HEK293 (cell line): Measurements from ENCODE around the gene ORC2.

ENCODE experiments used
- CTCF ChIA-PET: fragments of 350-600 bp; formaldehyde crosslinking; extraction: SDS; loops from one replicate; lab custom pipeline; 2021; ENCODE audit warnings: antibody characterized with exemption; lab: Yijun Ruan, JAX
- POLR2A ChIA-PET: fragments of 300-600 bp; formaldehyde crosslinking; extraction: SDS; loops from one replicate; lab custom pipeline; 2020; ENCODE audit warnings: antibody characterized with exemption, inconsistent platforms; lab: Yijun Ruan, JAX
- H3K27ac ChIP-seq: fragments of 200-500 bp; sonication (Bioruptor generic); 2 replicates; pipeline ENCODE4 v1.5.1; 2014; ENCODE audit warnings: low read depth, low read length, control low read depth, inconsistent platforms; ENCODE audit errors: extremely low read depth
- H3K36me3 ChIP-seq, 2 experiments: fragments of 200-500 bp in 1 of 2; sonication (Bioruptor generic) in 1 of 2; 1 replicate in 1 of 2; 2 replicates in 1 of 2; pipeline ENCODE4 v1.5.1; 2014 to 2017; ENCODE audit warnings: inconsistent platforms in 2 of 2, low read length in 2 of 2; ENCODE audit not compliant: control insufficient read depth in 2 of 2, insufficient read depth in 1 of 2
- H3K4me1 ChIP-seq: fragments of 200-500 bp; sonication (Bioruptor generic); 2 replicates; pipeline ENCODE4 v1.5.1; 2014; ENCODE audit warnings: mild to moderate bottlenecking, low read length, inconsistent platforms; ENCODE audit not compliant: control insufficient read depth, insufficient read depth
- H3K4me3 ChIP-seq: 2 replicates; pipeline ENCODE4 v1.5.1; 2011; ENCODE audit warnings: low read depth, mild to moderate bottlenecking, control low read depth, low read length, moderate library complexity
- H3K9me3 ChIP-seq: fragments of 200-500 bp; sonication (Bioruptor generic); 2 replicates; pipeline ENCODE4 v1.5.1; 2014; ENCODE audit warnings: low read depth, low read length, inconsistent platforms; ENCODE audit not compliant: control insufficient read depth, insufficient read depth
- GLIS2 ChIP-seq: fragments of 450-650 bp; formaldehyde crosslinking; IDR thresholded peaks from 2 replicates; pipeline ENCODE4 v1.5.1; 2016; ENCODE audit warnings: missing biosample characterization, missing genetic modification characterization
- HOXA7 ChIP-seq: sonication (generic); formaldehyde crosslinking; IDR thresholded peaks from 2 replicates; pipeline ENCODE4 v1.8.1; 2022; ENCODE audit warnings: missing genetic modification reagents, borderline replicate concordance
- HOXC10 ChIP-seq: sonication (generic); formaldehyde crosslinking; IDR thresholded peaks from 2 replicates; pipeline ENCODE4 v1.8.1; 2023; ENCODE audit warnings: mild to moderate bottlenecking, missing genetic modification reagents
- IKZF3 ChIP-seq: fragments of 450-650 bp; IDR thresholded peaks from 2 replicates; pipeline ENCODE4 v1.5.0; 2018; ENCODE audit warnings: missing biosample characterization, mild to moderate bottlenecking, missing genetic modification characterization, moderate library complexity
- KLF1 ChIP-seq: fragments of 450-650 bp; formaldehyde crosslinking; IDR thresholded peaks from 2 replicates; pipeline ENCODE4 v1.5.1; 2016; ENCODE audit warnings: missing biosample characterization, missing genetic modification characterization
- SALL2 ChIP-seq: fragments of 450-650 bp; formaldehyde crosslinking; IDR thresholded peaks from 2 replicates; pipeline ENCODE4 v1.5.0; 2017; ENCODE audit warnings: missing biosample characterization, mild to moderate bottlenecking, missing genetic modification characterization, borderline replicate concordance
- SP2 ChIP-seq: fragments of 450-650 bp; formaldehyde crosslinking; IDR thresholded peaks from 2 replicates; pipeline ENCODE4 v1.5.1; 2016; ENCODE audit warnings: missing biosample characterization, missing genetic modification characterization
- SP3 ChIP-seq: fragments of 450-650 bp; formaldehyde crosslinking; IDR thresholded peaks from 2 replicates; pipeline ENCODE4 v1.5.1; 2016; ENCODE audit warnings: missing biosample characterization, missing genetic modification characterization
- TCF7L2 ChIP-seq: IDR thresholded peaks from 2 replicates; pipeline ENCODE4 v1.6.1; 2011; ENCODE audit warnings: low read depth, mild to moderate bottlenecking, inconsistent platforms, low read length, moderate library complexity, borderline replicate concordance
- WT1 ChIP-seq: fragments of 450-650 bp; formaldehyde crosslinking; IDR thresholded peaks from 2 replicates; pipeline ENCODE4 v1.5.1; 2016; ENCODE audit warnings: missing biosample characterization, missing genetic modification characterization
- YY2 ChIP-seq: fragments of 450-650 bp; formaldehyde crosslinking; IDR thresholded peaks from 2 replicates; pipeline ENCODE4 v1.5.1; 2016; ENCODE audit warnings: missing biosample characterization, missing genetic modification characterization
- ZBTB21 ChIP-seq: fragments of 450-650 bp; formaldehyde crosslinking; IDR thresholded peaks from 2 replicates; pipeline ENCODE4 v1.5.1; 2017; ENCODE audit warnings: missing biosample characterization, missing genetic modification characterization
- ZBTB48 ChIP-seq: fragments of 450-650 bp; formaldehyde crosslinking; IDR thresholded peaks from 2 replicates; pipeline ENCODE4 v1.5.1; 2016; ENCODE audit warnings: missing biosample characterization, missing genetic modification characterization
- ZFHX2 ChIP-seq: fragments of 450-650 bp; formaldehyde crosslinking; conservative IDR thresholded peaks from 2 replicates; pipeline ENCODE4 v1.5.1; 2016; ENCODE audit warnings: missing biosample characterization, missing genetic modification characterization
- ZFP37 ChIP-seq: fragments of 450-650 bp; formaldehyde crosslinking; IDR thresholded peaks from 2 replicates; pipeline ENCODE4 v1.5.1; 2016; ENCODE audit warnings: missing biosample characterization, missing genetic modification characterization
- ZNF140 ChIP-seq: fragments of 450-650 bp; formaldehyde crosslinking; IDR thresholded peaks from 2 replicates; pipeline ENCODE4 v1.5.1; 2016; ENCODE audit warnings: missing biosample characterization, missing genetic modification characterization
- ZNF302 ChIP-seq: fragments of 450-650 bp; formaldehyde crosslinking; IDR thresholded peaks from 2 replicates; pipeline ENCODE4 v1.5.1; 2016; ENCODE audit warnings: missing biosample characterization, missing genetic modification characterization, low read depth
- ZNF423 ChIP-seq: fragments of 450-650 bp; formaldehyde crosslinking; IDR thresholded peaks from 2 replicates; pipeline ENCODE4 v1.5.1; 2016; ENCODE audit warnings: missing biosample characterization, missing genetic modification characterization
- ZNF510 ChIP-seq: fragments of 450-650 bp; formaldehyde crosslinking; IDR thresholded peaks from 2 replicates; pipeline ENCODE4 v1.5.1; 2018; ENCODE audit warnings: mild to moderate bottlenecking, missing genetic modification characterization, missing biosample characterization; ENCODE audit not compliant: insufficient replicate concordance
- ZNF530 ChIP-seq: fragments of 450-650 bp; formaldehyde crosslinking; IDR thresholded peaks from 2 replicates; pipeline ENCODE4 v1.5.1; 2016; ENCODE audit warnings: low read depth, missing biosample characterization, missing genetic modification characterization
- ZNF549 ChIP-seq: fragments of 450-650 bp; IDR thresholded peaks from 2 replicates; pipeline ENCODE4 v1.5.1; 2018; ENCODE audit warnings: missing biosample characterization, missing genetic modification characterization, mild to moderate bottlenecking, inconsistent platforms, moderate library complexity
- ZNF623 ChIP-seq: fragments of 450-650 bp; formaldehyde crosslinking; IDR thresholded peaks from 2 replicates; pipeline ENCODE4 v1.5.1; 2016; ENCODE audit warnings: missing biosample characterization, missing genetic modification characterization
- ZNF701 ChIP-seq: fragments of 450-650 bp; formaldehyde crosslinking; IDR thresholded peaks from 2 replicates; pipeline ENCODE4 v1.5.1; 2016; ENCODE audit warnings: missing biosample characterization, missing genetic modification characterization
- ZNF791 ChIP-seq: fragments of 450-650 bp; formaldehyde crosslinking; IDR thresholded peaks from 2 replicates; pipeline ENCODE4 v1.5.1; 2016; ENCODE audit warnings: missing biosample characterization, missing genetic modification characterization
- TF ChIP-seq, protein P1 (sequence below): sonication (generic); formaldehyde crosslinking; IDR thresholded peaks from 2 replicates; pipeline ENCODE4 v1.8.1; 2022; ENCODE audit warnings: mild to moderate bottlenecking, moderate library complexity, missing genetic modification reagents
- TF ChIP-seq, protein P2 (sequence below): fragments of 450-650 bp; formaldehyde crosslinking; IDR thresholded peaks from 2 replicates; pipeline ENCODE4 v1.5.1; 2016; ENCODE audit warnings: missing biosample characterization, missing genetic modification characterization

Gene ORC2

DNA sequence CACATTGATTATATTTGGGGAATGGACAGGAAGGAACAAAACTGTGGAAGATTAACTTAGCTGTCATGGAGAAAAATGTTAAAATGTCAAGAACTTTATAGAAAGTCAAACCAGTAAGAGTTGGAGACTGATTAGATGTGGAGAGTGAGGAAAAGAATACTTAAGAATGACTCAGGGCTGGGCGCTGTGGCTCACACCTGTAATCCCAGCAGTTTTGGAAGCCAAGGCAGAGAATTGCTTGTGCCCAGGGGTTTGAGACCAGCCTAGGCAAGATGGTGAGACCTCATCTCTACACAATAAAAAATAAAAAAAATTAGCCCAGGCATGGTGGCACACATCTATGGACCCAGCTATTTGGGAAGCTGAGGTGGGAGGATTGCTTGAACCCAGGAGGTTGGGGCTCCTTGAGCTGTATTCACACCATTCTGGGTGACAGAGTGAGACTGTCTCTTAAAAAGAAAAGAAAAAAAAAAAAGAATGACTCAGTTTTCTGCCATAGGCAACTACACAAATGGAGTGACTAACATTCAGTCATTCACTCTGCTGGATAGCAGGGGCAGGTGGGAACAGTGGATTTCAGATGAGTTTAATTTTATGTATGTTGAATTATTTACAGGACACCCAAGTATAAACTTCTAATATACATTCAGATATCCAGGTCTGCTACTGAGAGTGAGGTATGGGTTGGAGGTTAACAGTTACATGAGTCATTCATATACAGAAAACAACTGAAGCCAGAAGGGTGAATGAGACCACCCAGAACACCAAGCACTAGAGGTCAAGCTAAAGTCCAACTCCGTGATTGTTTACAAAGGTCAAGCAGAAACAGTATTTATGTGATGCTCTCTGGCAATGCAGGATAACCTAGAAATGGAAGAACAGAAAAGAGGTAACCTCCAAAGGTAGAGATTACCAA is 33.9 kb downstream of the ORC2 start (continued):
- TF ChIP-seq GLIS2 = no peak
- no peak for TF ChIP-seq TCF7L2
- TF ChIP-seq ZNF623 (tag by site-specific recombination) = no peak
- no peak for TF ChIP-seq ZNF549 (tag by site-specific recombination)
- TF ChIP-seq, protein P1, sequence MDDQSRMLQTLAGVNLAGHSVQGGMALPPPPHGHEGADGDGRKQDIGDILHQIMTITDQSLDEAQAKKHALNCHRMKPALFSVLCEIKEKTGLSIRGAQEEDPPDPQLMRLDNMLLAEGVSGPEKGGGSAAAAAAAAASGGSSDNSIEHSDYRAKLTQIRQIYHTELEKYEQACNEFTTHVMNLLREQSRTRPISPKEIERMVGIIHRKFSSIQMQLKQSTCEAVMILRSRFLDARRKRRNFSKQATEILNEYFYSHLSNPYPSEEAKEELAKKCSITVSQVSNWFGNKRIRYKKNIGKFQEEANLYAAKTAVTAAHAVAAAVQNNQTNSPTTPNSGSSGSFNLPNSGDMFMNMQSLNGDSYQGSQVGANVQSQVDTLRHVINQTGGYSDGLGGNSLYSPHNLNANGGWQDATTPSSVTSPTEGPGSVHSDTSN (CRISPR knock-in tag) = no peak
- TF ChIP-seq ZNF423 (tag by site-specific recombination) = no peak

DNA sequence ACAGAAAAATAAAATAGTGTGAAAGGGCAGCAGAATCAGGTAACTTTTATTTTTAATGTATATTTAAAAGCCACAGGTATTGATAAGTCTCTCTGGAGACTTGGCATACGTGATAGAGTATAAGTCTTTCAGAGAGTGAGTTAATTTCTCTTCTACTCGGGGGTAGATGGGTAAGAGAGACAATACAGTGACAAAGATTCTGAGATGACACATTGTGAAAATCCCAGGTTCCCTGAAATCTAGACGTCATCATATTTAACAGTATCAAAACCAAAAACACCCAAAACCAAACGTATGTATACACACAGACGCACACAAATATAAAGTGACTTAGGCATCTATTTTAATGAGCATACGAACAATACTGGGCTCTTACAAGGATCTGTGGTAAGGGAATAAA is 41.0 kb downstream of the ORC2 start:
- Histone ChIP-seq H3K4me1 (no peaks in the 10 kb centered on the region), H3K4me3 (no peak overlapping the region), H3K9me3 (no peaks in the 10 kb centered on the region), H3K27ac (no peak overlapping the region), H3K36me3 (peaks cover 81 to 85% of the 10 kb centered on the region in 2 experiments)
- ChIA-PET POLR2A (no interaction called here), CTCF (no interaction called here)
- TF ChIP-seq ZFP37 (tag by site-specific recombination) = no peak
- TF ChIP-seq SP3 (tag by site-specific recombination) = no peak
- no peak for TF ChIP-seq SALL2 (tag by site-specific recombination)
- no peak for TF ChIP-seq YY2
- no peak for TF ChIP-seq HOXA7 (CRISPR knock-in tag)
- TF ChIP-seq ZBTB48 (tag by site-specific recombination) = no peak
- no peak for TF ChIP-seq ZNF140 (tag by site-specific recombination)
- TF ChIP-seq ZNF302 = no peak
- no peak for TF ChIP-seq ZBTB21 (tag by site-specific recombination)
- no peak for TF ChIP-seq IKZF3
- TF ChIP-seq ZNF791 = no peak
- TF ChIP-seq SP2 (tag by site-specific recombination) = no peak
- TF ChIP-seq ZNF701 (tag by site-specific recombination) = no peak
- no peak for TF ChIP-seq ZNF510 (tag by site-specific recombination)

DNA sequence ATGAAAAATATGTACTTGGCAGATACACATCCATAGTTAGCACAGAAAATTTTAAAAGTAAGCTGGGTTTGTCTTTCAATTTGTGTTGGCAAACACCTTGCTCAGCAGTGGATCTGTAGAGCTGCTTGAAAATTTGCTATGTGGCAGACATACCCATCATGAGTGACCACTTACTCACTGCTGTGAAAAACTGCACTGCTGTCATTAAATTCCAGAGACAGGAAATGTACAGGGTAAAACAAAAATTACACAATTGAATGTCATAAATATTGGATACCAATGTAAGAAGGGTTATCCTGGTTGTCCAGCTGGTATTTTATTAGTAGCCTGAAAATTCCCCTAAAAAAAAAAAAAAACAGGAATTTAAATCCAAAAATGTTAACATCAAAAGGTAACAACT is 49.8 kb downstream of the ORC2 start:
- Histone ChIP-seq H3K4me3 (no peak overlapping the region), H3K27ac (no peak overlapping the region), H3K9me3 (no peaks in the 10 kb centered on the region), H3K4me1 (no peaks in the 10 kb centered on the region), H3K36me3 (peaks cover 82 to 84% of the 10 kb centered on the region in 2 experiments)
- CTCF ChIA-PET = interaction anchor here (0.6 to 2.0 kb wide), 4 partner anchors 8 to 155 kb away, joined by 3 to 9 read pairs (median 5); no protein-coding TSS in a partner anchor
- TF ChIP-seq WT1 (tag by site-specific recombination) = no peak
- TF ChIP-seq, protein P2, sequence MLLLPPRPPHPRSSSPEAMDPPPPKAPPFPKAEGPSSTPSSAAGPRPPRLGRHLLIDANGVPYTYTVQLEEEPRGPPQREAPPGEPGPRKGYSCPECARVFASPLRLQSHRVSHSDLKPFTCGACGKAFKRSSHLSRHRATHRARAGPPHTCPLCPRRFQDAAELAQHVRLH (tag by site-specific recombination) = no peak
- no peak for TF ChIP-seq KLF1 (tag by site-specific recombination)
- TF ChIP-seq ZNF530 (tag by site-specific recombination) = no peak
- TF ChIP-seq HOXC10 = no peak
- TF ChIP-seq ZFHX2 (tag by site-specific recombination) = no peak
- POLR2A ChIA-PET = interaction anchor here (0.7 kb wide), 1 partner anchor 926 kb away, joined by 6 read pairs; no protein-coding TSS in a partner anchor
